HG02759 (cell line): Measurements from ENCODE around the gene CENPE.
A peak's percentile ranks its signal among the peaks of the same experiment; 100 is the strongest.

Experiments
- ATAC-seq: cut with Tn5 transposase; IDR thresholded peaks from one replicate; pipeline ENCODE4 v1.9.1; 2021; ENCODE audit warnings: mild to moderate bottlenecking, moderate library complexity; ENCODE audit not compliant: unreplicated experiment

CENPE gene

GRCh38 chr4:103079621-103080020 is 118.5 kb downstream of the CENPE start:
- ATAC-seq: no peak

- ATAC-seq: peak; percentile 59
These were observed 121.3 kb downstream of the CENPE start, which contains the start of gene SLC9B2 for GRCh38 chr4:103076747-103077347. TSS of gene SLC9B2 (minus strand) at chr4:103076761. CDS start at chr4:103067550, 9,211 bp downstream.

- ATAC-seq: peak; percentile 58
These were observed 122.0 kb downstream of the CENPE start for GRCh38 chr4:103075894-103076746.

- no peak for ATAC-seq
These were observed 122.7 kb downstream of the CENPE start for GRCh38 chr4:103075435-103075893.

DNA sequence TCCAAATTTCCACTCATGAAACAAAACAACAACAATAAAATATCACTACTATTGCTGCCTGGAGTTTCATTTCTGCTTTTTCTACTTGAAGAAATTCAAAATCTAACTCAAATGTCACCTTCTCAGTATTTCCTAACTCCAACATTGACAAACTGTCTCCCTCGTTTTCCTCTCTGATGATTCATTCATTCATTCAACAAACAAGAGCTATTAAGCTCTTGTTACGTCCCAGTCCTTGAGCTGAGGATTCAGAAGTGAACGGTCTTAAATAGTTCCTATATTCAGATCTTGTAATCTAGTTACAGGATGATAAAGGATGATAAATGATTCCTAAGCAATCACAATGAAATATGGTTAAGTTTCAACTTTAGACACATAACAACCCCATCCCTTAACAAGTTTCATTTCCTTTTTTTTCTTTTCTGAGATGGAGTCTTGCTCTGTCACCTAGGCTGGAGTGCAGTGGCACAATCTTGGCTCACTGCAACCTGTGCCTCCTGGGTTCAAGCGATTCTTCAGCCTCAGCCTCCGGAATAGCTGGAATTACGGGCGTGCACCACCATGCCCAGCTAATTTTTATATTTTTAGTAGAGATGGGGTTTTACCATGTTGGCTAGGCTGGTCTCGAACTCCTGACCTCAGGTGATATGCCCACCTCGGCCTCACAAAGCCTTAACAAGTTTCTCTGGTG is 123.3 kb downstream of the CENPE start:
- peak; percentile 30 for ATAC-seq

- no peak for ATAC-seq
These were observed 124.2 kb downstream of the CENPE start for GRCh38 chr4:103073792-103074438.

- no peak for ATAC-seq
These were observed 130.1 kb downstream of the CENPE start for GRCh38 chr4:103067841-103068547.

DNA sequence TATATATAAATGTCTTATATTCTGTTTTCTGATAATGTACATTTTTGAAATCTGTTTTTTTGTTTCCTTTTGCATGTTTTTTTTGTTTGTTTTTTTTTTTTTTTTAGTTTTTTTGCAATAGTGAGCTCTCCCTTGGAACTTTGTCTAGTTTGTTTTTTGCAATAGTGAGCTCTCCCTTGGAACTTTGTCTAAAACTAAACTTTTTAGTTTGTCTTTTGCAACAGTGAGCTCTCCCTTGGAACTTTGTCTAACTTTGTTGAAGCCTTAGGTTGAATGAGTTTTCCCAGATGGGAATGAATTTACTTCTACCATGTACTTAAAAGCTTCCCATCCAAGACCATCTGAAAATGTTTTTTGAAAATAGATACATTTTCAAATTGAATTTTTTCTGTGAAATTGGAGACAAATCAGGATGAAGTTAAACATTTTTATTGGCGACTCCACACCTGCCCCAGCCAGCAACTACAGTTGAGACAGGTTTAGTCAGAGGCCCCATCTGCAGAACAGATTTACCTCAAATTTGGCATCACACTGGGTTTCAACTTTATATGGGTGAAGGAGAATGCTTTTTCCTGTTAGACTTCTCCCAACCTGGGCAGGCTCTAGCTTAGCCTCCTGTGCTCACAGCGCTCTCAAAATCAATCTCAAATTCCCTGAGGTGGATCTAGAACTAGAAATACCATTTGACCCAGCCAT is 137.5 kb downstream of the CENPE start:
- no peak for ATAC-seq
